GM19351 (cell line): ENCODE data around the gene ANG.
"Not testable (repeated sequence)": the region's sequence is repeated elsewhere in the genome, so short reads cannot be mapped to it uniquely, and the experiment has no call there.

Experiments
- ATAC-seq: cut with Tn5 transposase; IDR thresholded peaks from one replicate; pipeline ENCODE4 v1.9.1; 2021; ENCODE audit warnings: mild to moderate bottlenecking, moderate library complexity; ENCODE audit not compliant: unreplicated experiment

The ANG gene

DNA sequence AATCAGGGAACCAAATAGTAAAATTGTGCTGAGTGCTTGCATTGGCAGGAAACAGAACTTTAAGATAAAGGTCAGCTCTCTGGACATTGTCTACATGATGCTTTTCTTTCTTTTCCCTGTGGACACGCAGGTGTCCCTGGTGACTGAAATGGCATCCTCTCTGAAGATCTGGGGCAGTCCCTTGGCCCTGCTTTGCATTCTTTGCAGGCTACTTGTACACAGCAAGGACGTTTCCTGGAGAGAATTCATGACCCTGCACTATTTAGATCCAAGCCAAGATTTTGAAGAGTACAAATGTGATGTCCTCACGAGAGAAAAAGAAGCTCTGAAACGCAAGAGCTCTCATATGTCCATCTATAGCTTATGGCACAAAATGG lies 45.9 kb downstream of the ANG start:
- ATAC-seq: no peak

- not testable (repeated sequence) for ATAC-seq
These were observed 49.7 kb downstream of the ANG start for GRCh38 chr14:20738292-20738691.

GRCh38 chr14:20742132-20742531 lies 53.6 kb downstream of the ANG start:
- no peak for ATAC-seq

GRCh38 chr14:20743556-20743955 lies 55.0 kb downstream of the ANG start:
- ATAC-seq: no peak
